Measurements from ENCODE around the gene CRTC1. TPM values are rescaled to one million over a fixed set of nuclear protein-coding genes. Genes with fewer than 3 reads are reported as not detected.

Gene CRTC1
- polyA plus RNA-seq, 2 of the 4 experiments (the other 2 are of a cell fraction): 0.87 to 4.0 TPM

DNA sequence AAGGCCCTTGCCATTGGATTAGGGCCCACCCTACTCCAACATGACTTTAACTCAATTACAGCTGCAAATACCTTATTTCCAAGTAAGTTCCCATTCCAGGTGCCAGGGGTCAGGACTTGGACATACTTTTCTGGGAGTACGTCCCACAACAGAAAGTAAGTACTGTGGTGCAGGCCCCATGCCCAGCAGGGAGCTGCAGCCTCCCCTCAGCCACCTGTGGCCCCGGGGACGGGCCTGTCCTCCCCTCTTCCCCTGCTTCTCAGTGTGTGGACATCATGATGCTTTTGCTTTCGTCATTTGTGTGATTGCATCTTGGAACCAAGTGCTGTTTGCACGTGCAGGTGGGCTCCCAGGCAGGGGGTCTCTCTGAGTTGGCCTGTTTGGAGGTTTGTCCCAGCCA lies 31.9 kb downstream of the CRTC1 start:
- Histone ChIP-seq H3K27ac (no peak overlapping the region), H3K4me3 (no peak overlapping the region), H3K9me3 (no peaks in the 10 kb centered on the region), H3K4me2 (no peak overlapping the region), H3K4me1 (no peaks in the 10 kb centered on the region)
- TF ChIP-seq FOSL2 (IDR thresholded peaks at IDR 0.05) (no peak), FOSL2 (CRISPR knock-in tag; IDR thresholded peaks at IDR 0.05) (no peak), GATA3 (IDR thresholded peaks at IDR 0.05; ENCODE audit: borderline replicate concordance) (no peak), CEBPB (IDR thresholded peaks at IDR 0.05) (no peak), HMGXB4 (CRISPR knock-in tag; IDR thresholded peaks at IDR 0.05; ENCODE audit: borderline replicate concordance) (no peak), PBX3 (IDR thresholded peaks at IDR 0.05) (no peak), JUN (IDR thresholded peaks at IDR 0.05) (no peak)
- POLR2A ChIA-PET: no interaction called here
- ATAC-seq (no peak), FAIRE-seq (no peak), DNase-seq (ENCODE audit: low read depth in 1 of 2, low spot score in 1 of 2) (no peak)
- 73% methylated on average over 5 of the region's 5 CpGs for WGBS (ENCODE audit: missing lambda C conversion rate)
- CTCF ChIA-PET: no interaction called here

- Histone ChIP-seq H3K4me1 (no peaks in the 10 kb centered on the region), H3K27ac (no peak overlapping the region), H3K4me2 (no peak overlapping the region), H3K9me3 (no peaks in the 10 kb centered on the region), H3K4me3 (no peak overlapping the region)
- 84% methylated on average over 5 of the region's 6 CpGs for WGBS (ENCODE audit: missing lambda C conversion rate)
- ChIA-PET CTCF (no interaction called here), POLR2A (no interaction called here)
- DNase-seq (ENCODE audit: low read depth in 1 of 2, low spot score in 1 of 2) (no peak), FAIRE-seq (no peak), ATAC-seq (no peak)
- no peak for TF ChIP-seq KDM5A (IDR thresholded peaks at IDR 0.05)
- no peak for TF ChIP-seq USF2 (IDR thresholded peaks at IDR 0.05)
- no peak for TF ChIP-seq RARB (CRISPR knock-in tag; IDR thresholded peaks at IDR 0.05)
Measured at GRCh38 chr19:18716857-18717256, 33.4 kb downstream of the CRTC1 start.

DNA sequence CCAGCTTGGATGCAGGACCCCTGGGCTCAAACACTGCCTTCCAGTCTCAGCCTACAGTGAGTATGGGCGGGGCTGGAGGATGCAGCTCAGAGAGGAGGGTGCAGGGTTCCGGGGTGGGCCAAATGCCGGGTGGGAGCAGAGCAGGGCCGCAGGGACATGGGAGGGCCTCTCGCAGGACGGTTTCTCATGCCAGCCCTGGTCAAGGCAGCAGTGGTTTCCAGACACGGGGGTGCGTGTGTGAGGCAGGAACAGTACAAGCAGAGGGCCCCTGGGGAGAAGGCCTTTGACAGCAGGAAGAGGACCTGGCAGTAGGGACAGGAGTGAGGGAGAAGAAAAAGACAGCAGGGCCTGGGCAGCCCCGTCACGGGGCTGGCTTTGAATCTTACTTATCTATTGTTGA lies 34.1 kb downstream of the CRTC1 start:
- Histone ChIP-seq H3K27ac (no peak overlapping the region), H3K4me2 (no peak overlapping the region), H3K4me1 (no peaks in the 10 kb centered on the region), H3K4me3 (no peak overlapping the region), H3K9me3 (no peaks in the 10 kb centered on the region)
- DNase-seq (ENCODE audit: low read depth in 1 of 2, low spot score in 1 of 2) (no peak), FAIRE-seq (no peak), ATAC-seq (no peak)
- WGBS (ENCODE audit: missing lambda C conversion rate): 98% methylated on average over 5 of the region's 10 CpGs
- TF ChIP-seq PBX3 (IDR thresholded peaks at IDR 0.05) (no peak), ZFP36 (IDR thresholded peaks at IDR 0.05; ENCODE audit: borderline replicate concordance, partially characterized antibody) (no peak), ZNF302 (CRISPR knock-in tag; IDR thresholded peaks at IDR 0.05) (no peak), RNF2 (IDR thresholded peaks at IDR 0.05; ENCODE audit: borderline replicate concordance, low read depth) (no peak), CHD4 (IDR thresholded peaks at IDR 0.05; ENCODE audit: borderline replicate concordance) (no peak)
- TF ChIP-seq, protein P1, sequence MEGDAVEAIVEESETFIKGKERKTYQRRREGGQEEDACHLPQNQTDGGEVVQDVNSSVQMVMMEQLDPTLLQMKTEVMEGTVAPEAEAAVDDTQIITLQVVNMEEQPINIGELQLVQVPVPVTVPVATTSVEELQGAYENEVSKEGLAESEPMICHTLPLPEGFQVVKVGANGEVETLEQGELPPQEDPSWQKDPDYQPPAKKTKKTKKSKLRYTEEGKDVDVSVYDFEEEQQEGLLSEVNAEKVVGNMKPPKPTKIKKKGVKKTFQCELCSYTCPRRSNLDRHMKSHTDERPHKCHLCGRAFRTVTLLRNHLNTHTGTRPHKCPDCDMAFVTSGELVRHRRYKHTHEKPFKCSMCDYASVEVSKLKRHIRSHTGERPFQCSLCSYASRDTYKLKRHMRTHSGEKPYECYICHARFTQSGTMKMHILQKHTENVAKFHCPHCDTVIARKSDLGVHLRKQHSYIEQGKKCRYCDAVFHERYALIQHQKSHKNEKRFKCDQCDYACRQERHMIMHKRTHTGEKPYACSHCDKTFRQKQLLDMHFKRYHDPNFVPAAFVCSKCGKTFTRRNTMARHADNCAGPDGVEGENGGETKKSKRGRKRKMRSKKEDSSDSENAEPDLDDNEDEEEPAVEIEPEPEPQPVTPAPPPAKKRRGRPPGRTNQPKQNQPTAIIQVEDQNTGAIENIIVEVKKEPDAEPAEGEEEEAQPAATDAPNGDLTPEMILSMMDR (IDR thresholded peaks at IDR 0.05): no peak
- ChIA-PET CTCF (interaction anchor here (0.6 kb wide), 1 partner anchor 166 kb away, joined by 5 read pairs; no protein-coding TSS in a partner anchor), POLR2A (no interaction called here)

All from A549 (cell line).